Hepatocyte (in vitro differentiated cells): Measurements from ENCODE around the gene PLEKHA5. TPM values are rescaled to one million over a fixed set of nuclear protein-coding genes. Genes with fewer than 3 reads are reported as not detected.

Experiments
- DNase-seq: peaks from one replicate; pipeline ENCODE4 v3.0.0-alpha.2; 2016; ENCODE audit warnings: low spot score
- H2AFZ ChIP-seq: fragments of 200-600 bp; sonication (generic); 2 replicates; pipeline ENCODE4 v1.6.0; 2016; ENCODE audit warnings: antibody characterized with exemption, mild to moderate bottlenecking
- H3K27ac ChIP-seq: fragments of 200-600 bp; sonication (generic); 2 replicates; pipeline ENCODE4 v1.5.1; 2016; ENCODE audit warnings: mild to moderate bottlenecking
- H3K27me3 ChIP-seq: fragments of 200-600 bp; sonication (generic); 2 replicates; pipeline ENCODE4 v1.6.1; 2016
- H3K36me3 ChIP-seq: fragments of 200-600 bp; sonication (generic); replicated peaks from 2 replicates; pipeline ENCODE4 v1.5.1; 2016; ENCODE audit warnings: low read depth; ENCODE audit not compliant: insufficient read depth
- H3K4me1 ChIP-seq: fragments of 200-600 bp; sonication (generic); 2 replicates; pipeline ENCODE4 v1.5.1; 2016; ENCODE audit warnings: mild to moderate bottlenecking, moderate library complexity; ENCODE audit not compliant: insufficient read depth
- H3K4me2 ChIP-seq: fragments of 200-600 bp; sonication (generic); 2 replicates; pipeline ENCODE4 v1.6.0; 2016
- H3K4me3 ChIP-seq: fragments of 200-600 bp; sonication (generic); 2 replicates; pipeline ENCODE4 v1.5.1; 2016; ENCODE audit warnings: mild to moderate bottlenecking
- H3K79me2 ChIP-seq: fragments of 200-600 bp; sonication (generic); 2 replicates; pipeline ENCODE4 v1.6.0; 2017; ENCODE audit warnings: mild to moderate bottlenecking
- H3K9me2 ChIP-seq: fragments of 200-600 bp; sonication (generic); replicated peaks from 2 replicates; pipeline ENCODE4 v1.6.0; 2017; ENCODE audit warnings: mild to moderate bottlenecking; ENCODE audit not compliant: insufficient read depth
- H3K9me3 ChIP-seq: fragments of 200-600 bp; sonication (generic); 2 replicates; pipeline ENCODE4 v1.5.1; 2016; ENCODE audit warnings: low read depth, mild to moderate bottlenecking
- H4K20me1 ChIP-seq: fragments of 200-600 bp; sonication (generic); 2 replicates; pipeline ENCODE4 v1.6.0; 2016; ENCODE audit warnings: mild to moderate bottlenecking; ENCODE audit not compliant: insufficient read depth, poor library complexity, severe bottlenecking
- CTCF ChIP-seq: fragments of 200-600 bp; sonication (generic); IDR thresholded peaks from 2 replicates; pipeline ENCODE4 v1.5.1; 2016; ENCODE audit warnings: antibody characterized with exemption, mild to moderate bottlenecking; ENCODE audit not compliant: poor library complexity
- EZH2 ChIP-seq: fragments of 200-600 bp; sonication (generic); IDR thresholded peaks from 2 replicates; pipeline ENCODE4 v1.6.1; 2016; ENCODE audit warnings: antibody characterized with exemption, mild to moderate bottlenecking, borderline replicate concordance
- EZH2phosphoT487 ChIP-seq: fragments of 200-600 bp; sonication (generic); IDR thresholded peaks from one replicate; pipeline ENCODE4 v1.6.1; 2018; ENCODE audit warnings: antibody characterized with exemption, mild to moderate bottlenecking, low read depth, moderate library complexity; ENCODE audit not compliant: unreplicated experiment, severe bottlenecking
- WGBS: methylation state at CpG from one replicate; pipeline ENCODE4 v1.1.6; 2016; ENCODE audit warnings: low lambda C conversion rate; ENCODE audit errors: missing lambda C conversion rate; 5-methylcytosine and 5-hydroxymethylcytosine counted together
- polyA plus RNA-seq: library from polyadenylated mRNA; unstranded; fragments of >200 nt; fragmentation: Nextera tagmentation; extraction: Ambion mirVana; gene quantifications from 2 replicates; pipeline ENCODE4 v1.2.1, GENCODE V29; 2016
- total RNA-seq: library from RNA; depleted of rRNA; stranded (reverse); fragments of >200 nt; gene quantifications from 2 replicates; pipeline ENCODE4 v1.2.3, GENCODE V29; 2014

Gene PLEKHA5
- total and polyA plus RNA-seq, 2 experiments from 2014 or later = 32.2 to 39.6 TPM

GRCh38 chr12:19260135-19260534, 130.6 kb downstream of the PLEKHA5 start:
- H3K4me3 ChIP-seq = no peak overlapping the region
- H4K20me1 ChIP-seq = no peaks in the 10 kb centered on the region
- WGBS = 95% methylated on average over 2 of the region's 2 CpGs
- DNase-seq = no peak
- no peak overlapping the region for H3K27ac ChIP-seq
- no peaks in the 10 kb centered on the region for H3K36me3 ChIP-seq
- H3K9me2 ChIP-seq = no peaks in the 10 kb centered on the region
- H3K4me1 ChIP-seq = no peaks in the 10 kb centered on the region
- no peaks in the 10 kb centered on the region for H3K79me2 ChIP-seq
- H3K4me2 ChIP-seq = no peak overlapping the region
- TF ChIP-seq EZH2 = no peak
- no peak for TF ChIP-seq CTCF
- no peak for TF ChIP-seq EZH2phosphoT487
- no peaks in the 10 kb centered on the region for H3K9me3 ChIP-seq
- no peaks in the 10 kb centered on the region for H3K27me3 ChIP-seq
- no peak overlapping the region for H2AFZ ChIP-seq

GRCh38 chr12:19261773-19262172, 132.2 kb downstream of the PLEKHA5 start:
- Histone ChIP-seq H3K27me3 (no peaks in the 10 kb centered on the region), H3K27ac (no peak overlapping the region), H3K9me3 (no peaks in the 10 kb centered on the region), H3K9me2 (no peaks in the 10 kb centered on the region), H4K20me1 (no peaks in the 10 kb centered on the region), H2AFZ (no peak overlapping the region), H3K4me2 (no peak overlapping the region), H3K4me3 (no peak overlapping the region), H3K36me3 (no peaks in the 10 kb centered on the region), H3K4me1 (no peaks in the 10 kb centered on the region), H3K79me2 (no peaks in the 10 kb centered on the region)
- no peak for DNase-seq
- TF ChIP-seq EZH2phosphoT487 = no peak
- WGBS = 98% methylated on average over 4 of the region's 4 CpGs

- DNase-seq = no peak
- 95% methylated on average over 3 of the region's 3 CpGs for WGBS
- Histone ChIP-seq H3K27ac (no peak overlapping the region), H3K4me2 (no peak overlapping the region), H2AFZ (no peak overlapping the region), H3K79me2 (no peaks in the 10 kb centered on the region), H3K36me3 (no peaks in the 10 kb centered on the region), H3K9me3 (no peaks in the 10 kb centered on the region), H3K4me3 (no peak overlapping the region), H3K27me3 (no peaks in the 10 kb centered on the region), H4K20me1 (no peaks in the 10 kb centered on the region), H3K9me2 (no peaks in the 10 kb centered on the region), H3K4me1 (no peaks in the 10 kb centered on the region)
- TF ChIP-seq CTCF (no peak), EZH2 (no peak), EZH2phosphoT487 (no peak)
Measured at GRCh38 chr12:19263672-19264071, 134.1 kb downstream of the PLEKHA5 start.

- H2AFZ ChIP-seq = no peak overlapping the region
- peak overlapping the region; percentile 20 for H3K27ac ChIP-seq
- no peaks in the 10 kb centered on the region for H3K36me3 ChIP-seq
- H4K20me1 ChIP-seq = no peaks in the 10 kb centered on the region
- WGBS = 89% methylated on average over 4 of the region's 4 CpGs
- TF ChIP-seq EZH2phosphoT487 (no peak), EZH2 (no peak), CTCF (no peak)
- peak; percentile 63 for DNase-seq
- no peak overlapping the region for H3K4me3 ChIP-seq
- peaks cover 4% of the 10 kb centered on the region for H3K79me2 ChIP-seq
- H3K4me2 ChIP-seq = no peak overlapping the region
- no peaks in the 10 kb centered on the region for H3K27me3 ChIP-seq
- no peaks in the 10 kb centered on the region for H3K9me2 ChIP-seq
- H3K9me3 ChIP-seq = no peaks in the 10 kb centered on the region
- no peaks in the 10 kb centered on the region for H3K4me1 ChIP-seq
Measured at GRCh38 chr12:19273482-19274330, 144.2 kb downstream of the PLEKHA5 start.
